Kidney tubule cell (primary cell): ENCODE measurements around the gene DAND5.
"Not testable (repeated sequence)": the region's sequence is repeated elsewhere in the genome, so short reads cannot be mapped to it uniquely, and the experiment has no call there.

ENCODE experiments used
- DNase-seq: peaks from one replicate; pipeline ENCODE4 v3.0.0-alpha.2; 2018; ENCODE audit warnings: low spot score

Gene DAND5

GRCh38 chr19:12967907-12968306 is 1.5 kb upstream of the DAND5 start:
- DNase-seq: peak; percentile 42

- DNase-seq: no peak
Observed at GRCh38 chr19:12970070-12970820, 869 bp downstream of the DAND5 start.

GRCh38 chr19:12973236-12973635 is 3.9 kb downstream of the DAND5 start:
- no peak for DNase-seq

- peak; percentile 53 for DNase-seq
Observed at GRCh38 chr19:12974301-12975220, 5.2 kb downstream of the DAND5 start.

- DNase-seq: no peak
Observed at GRCh38 chr19:12975221-12975741, 5.9 kb downstream of the DAND5 start.

- DNase-seq: not testable (repeated sequence)
Observed at GRCh38 chr19:12976109-12976508, 6.7 kb downstream of the DAND5 start.

- no peak for DNase-seq
Observed at GRCh38 chr19:12979974-12980373, 10.6 kb downstream of the DAND5 start.

GRCh38 chr19:12982648-12983047 is 13.3 kb downstream of the DAND5 start:
- DNase-seq: no peak

- no peak for DNase-seq
Observed at GRCh38 chr19:12983091-12983490, 13.7 kb downstream of the DAND5 start.

- DNase-seq: peak; percentile 78
Observed at GRCh38 chr19:12983542-12984142, 14.3 kb downstream of the DAND5 start.

GRCh38 chr19:12984143-12984627 is 14.8 kb downstream of the DAND5 start:
- DNase-seq: no peak

- no peak for DNase-seq
Observed at GRCh38 chr19:12984683-12985048, 15.3 kb downstream of the DAND5 start.

- DNase-seq: peak; percentile 73
Observed at GRCh38 chr19:12985049-12985776, 15.8 kb downstream of the DAND5 start.

GRCh38 chr19:12986726-12987125 is 17.4 kb downstream of the DAND5 start:
- DNase-seq: no peak

GRCh38 chr19:12987190-12987589 is 17.8 kb downstream of the DAND5 start:
- no peak for DNase-seq

- DNase-seq: no peak
Observed at GRCh38 chr19:12987781-12988180, 18.4 kb downstream of the DAND5 start.

- DNase-seq: no peak
Observed at GRCh38 chr19:12990431-12990830, 21.1 kb downstream of the DAND5 start.

GRCh38 chr19:12990853-12991252 is 21.5 kb downstream of the DAND5 start:
- DNase-seq: no peak

- DNase-seq: no peak
Observed at GRCh38 chr19:12991296-12991695, 21.9 kb downstream of the DAND5 start.

- no peak for DNase-seq
Observed at GRCh38 chr19:12992729-12993128, 23.4 kb downstream of the DAND5 start.

GRCh38 chr19:12993562-12993961 is 24.2 kb downstream of the DAND5 start:
- no peak for DNase-seq
